HL-60 (cell line): Measurements from ENCODE around the gene OR10J1.
"Not testable (repeated sequence)": the region's sequence is repeated elsewhere in the genome, so short reads cannot be mapped to it uniquely, and the experiment has no call there.

ENCODE experiments used
- DNase-seq, 2 experiments: peaks; one replicate each; pipeline ENCODE4 v3.0.0-alpha.2; 2010 to 2020; ENCODE audit warnings: low read depth in 1 of 2, low spot score in 1 of 2
- H3K27ac ChIP-seq: fragments of 250-450 bp; sonication (Bioruptor Pico); replicated peaks from 2 replicates; pipeline ENCODE4 v1.5.1; 2020; ENCODE audit warnings: mild to moderate bottlenecking, moderate library complexity
- H3K27me3 ChIP-seq: fragments of 250-450 bp; sonication (Bioruptor Pico); 2 replicates; pipeline ENCODE4 v1.5.1; 2021; ENCODE audit warnings: mild to moderate bottlenecking, moderate library complexity; ENCODE audit not compliant: insufficient read depth, poor library complexity, severe bottlenecking
- H3K4me3 ChIP-seq: replicated peaks from 2 replicates; pipeline ENCODE4 v1.5.1; 2011; ENCODE audit warnings: mild to moderate bottlenecking, control low read depth, low read length; ENCODE audit not compliant: insufficient read depth
- CTCF ChIP-seq: IDR thresholded peaks from one replicate; pipeline ENCODE4 v1.5.1; 2011; ENCODE audit warnings: low read length, control low read depth, inconsistent platforms; ENCODE audit not compliant: insufficient read depth
- GABPA ChIP-seq: IDR thresholded peaks from 2 replicates; pipeline ENCODE4 v1.6.1; 2012; ENCODE audit warnings: low read depth
- POLR2AphosphoS5 ChIP-seq: IDR thresholded peaks from 2 replicates; pipeline ENCODE4 v1.6.1; 2012; ENCODE audit warnings: low read depth
- REST ChIP-seq: IDR thresholded peaks from 2 replicates; pipeline ENCODE4 v1.6.1; 2012; ENCODE audit warnings: low read depth; ENCODE audit not compliant: insufficient replicate concordance
- SPI1 ChIP-seq: IDR thresholded peaks from 2 replicates; pipeline ENCODE4 v1.6.1; 2012; ENCODE audit warnings: low read depth, mild to moderate bottlenecking, borderline replicate concordance

The OR10J1 gene

GRCh38 chr1:159444511-159444910 is 5.0 kb downstream of the OR10J1 start:
- H3K27me3 ChIP-seq, result no peaks in the 10 kb centered on the region
- no peak overlapping the region for H3K27ac ChIP-seq
- no peak for DNase-seq
- no peak overlapping the region for H3K4me3 ChIP-seq
- no peak for TF ChIP-seq CTCF
- TF ChIP-seq SPI1, result no peak
- no peak for TF ChIP-seq POLR2AphosphoS5
- no peak for TF ChIP-seq REST
- TF ChIP-seq GABPA, result no peak

GRCh38 chr1:159448181-159448580 is 8.7 kb downstream of the OR10J1 start:
- no peak for TF ChIP-seq REST
- no peak for TF ChIP-seq SPI1
- TF ChIP-seq POLR2AphosphoS5, result no peak
- TF ChIP-seq CTCF, result no peak
- no peak for TF ChIP-seq GABPA
- no peak overlapping the region for H3K27ac ChIP-seq
- H3K4me3 ChIP-seq, result no peak overlapping the region
- DNase-seq, result no peak
- no peaks in the 10 kb centered on the region for H3K27me3 ChIP-seq

- not testable (repeated sequence) for DNase-seq, H3K4me3 ChIP-seq, H3K27me3 ChIP-seq, H3K27ac ChIP-seq
Measured at GRCh38 chr1:159449605-159450004, 10.1 kb downstream of the OR10J1 start.

GRCh38 chr1:159459551-159459950 is 20.0 kb downstream of the OR10J1 start:
- no peak for TF ChIP-seq CTCF
- TF ChIP-seq GABPA, result no peak
- no peak for TF ChIP-seq REST
- TF ChIP-seq POLR2AphosphoS5, result no peak
- no peak for TF ChIP-seq SPI1
- Histone ChIP-seq H3K4me3 (no peak overlapping the region), H3K27me3 (no peaks in the 10 kb centered on the region)

More at GRCh38 chr1:159459551-159459950, 20.0 kb downstream of the OR10J1 start:
- no peak overlapping the region for H3K27ac ChIP-seq
- no peak for DNase-seq
